ENCODE measurements around the gene LMLN.

Gene LMLN

GRCh38 chr3:198027045-198027798, 67.2 kb downstream of the LMLN start:
- TF ChIP-seq CTCF (IDR thresholded peaks at IDR 0.05; ENCODE audit: low read depth, low read length) = no peak
- no peak for TF ChIP-seq MYC (IDR thresholded peaks at IDR 0.05; ENCODE audit: low read depth, low read length)
- no peak for TF ChIP-seq POLR2A (IDR thresholded peaks at IDR 0.05; ENCODE audit: extremely low read depth, insufficient read length)
- TF ChIP-seq MAX (IDR thresholded peaks at IDR 0.05; ENCODE audit: low read depth, low read length) = no peak
- DNase-seq (ENCODE audit: low read depth) = no peak
- no peak overlapping the region for H3K4me3 ChIP-seq (ENCODE audit: low read depth, low read length)

GRCh38 chr3:198027799-198028390, 67.9 kb downstream of the LMLN start:
- TF ChIP-seq MYC (IDR thresholded peaks at IDR 0.05; ENCODE audit: low read depth, low read length) (no peak), MAX (IDR thresholded peaks at IDR 0.05; ENCODE audit: low read depth, low read length) (no peak), CTCF (IDR thresholded peaks at IDR 0.05; ENCODE audit: low read depth, low read length) (no peak), POLR2A (IDR thresholded peaks at IDR 0.05; ENCODE audit: extremely low read depth, insufficient read length) (no peak)
- H3K4me3 ChIP-seq (ENCODE audit: low read depth, low read length) = no peak overlapping the region
- no peak for DNase-seq (ENCODE audit: low read depth)

- TF ChIP-seq MAX (IDR thresholded peaks at IDR 0.05; ENCODE audit: low read depth, low read length) (no peak), POLR2A (IDR thresholded peaks at IDR 0.05; ENCODE audit: extremely low read depth, insufficient read length) (no peak), CTCF (IDR thresholded peaks at IDR 0.05; ENCODE audit: low read depth, low read length) (no peak), MYC (IDR thresholded peaks at IDR 0.05; ENCODE audit: low read depth, low read length) (no peak)
- H3K4me3 ChIP-seq (ENCODE audit: low read depth, low read length) = no peak overlapping the region
- DNase-seq (ENCODE audit: low read depth) = no peak
Observed at GRCh38 chr3:198028718-198029117, 68.7 kb downstream of the LMLN start.

- no peak overlapping the region for H3K4me3 ChIP-seq (ENCODE audit: low read depth, low read length)
- peak; percentile 46 for DNase-seq (ENCODE audit: low read depth)
- TF ChIP-seq POLR2A (IDR thresholded peaks at IDR 0.05; ENCODE audit: extremely low read depth, insufficient read length) (no peak), MYC (IDR thresholded peaks at IDR 0.05; ENCODE audit: low read depth, low read length) (no peak), CTCF (IDR thresholded peaks at IDR 0.05; ENCODE audit: low read depth, low read length) (no peak), MAX (IDR thresholded peaks at IDR 0.05; ENCODE audit: low read depth, low read length) (no peak)
Observed at GRCh38 chr3:198030125-198030524, 70.1 kb downstream of the LMLN start.

- DNase-seq (ENCODE audit: low read depth) = no peak
- no peak overlapping the region for H3K4me3 ChIP-seq (ENCODE audit: low read depth, low read length)
- TF ChIP-seq MAX (IDR thresholded peaks at IDR 0.05; ENCODE audit: low read depth, low read length) (no peak), POLR2A (IDR thresholded peaks at IDR 0.05; ENCODE audit: extremely low read depth, insufficient read length) (no peak), MYC (IDR thresholded peaks at IDR 0.05; ENCODE audit: low read depth, low read length) (no peak), CTCF (IDR thresholded peaks at IDR 0.05; ENCODE audit: low read depth, low read length) (no peak)
Observed at GRCh38 chr3:198030726-198031125, 70.7 kb downstream of the LMLN start.

Data from NB4 (cell line).